T-helper 1 cell treated with Interleukin-12 subunit alpha and Interleukin-12 subunit beta and Interleukin-4 antibody, amounts not matched to agents 30 ng/mL and 1 ng/mL, for 36 hours (primary cell): ENCODE results near the gene GABARAP. TPM values are rescaled to one million over a fixed set of nuclear protein-coding genes. Genes with fewer than 3 reads are reported as not detected.

Source experiments
- intact Hi-C: fragments of 100-400 bp; cut with micrococcal nuclease; formaldehyde crosslinking; loops from one replicate; pipeline ENCODE4 v1.15.1; 2024
- total RNA-seq: library from RNA; stranded (reverse); gene quantifications from 2 replicates; pipeline ENCODE4 v1.2.3, GENCODE V29; 2022

GABARAP gene
- total RNA-seq, 1 donor from 2014 or later = 288 TPM

DNA sequence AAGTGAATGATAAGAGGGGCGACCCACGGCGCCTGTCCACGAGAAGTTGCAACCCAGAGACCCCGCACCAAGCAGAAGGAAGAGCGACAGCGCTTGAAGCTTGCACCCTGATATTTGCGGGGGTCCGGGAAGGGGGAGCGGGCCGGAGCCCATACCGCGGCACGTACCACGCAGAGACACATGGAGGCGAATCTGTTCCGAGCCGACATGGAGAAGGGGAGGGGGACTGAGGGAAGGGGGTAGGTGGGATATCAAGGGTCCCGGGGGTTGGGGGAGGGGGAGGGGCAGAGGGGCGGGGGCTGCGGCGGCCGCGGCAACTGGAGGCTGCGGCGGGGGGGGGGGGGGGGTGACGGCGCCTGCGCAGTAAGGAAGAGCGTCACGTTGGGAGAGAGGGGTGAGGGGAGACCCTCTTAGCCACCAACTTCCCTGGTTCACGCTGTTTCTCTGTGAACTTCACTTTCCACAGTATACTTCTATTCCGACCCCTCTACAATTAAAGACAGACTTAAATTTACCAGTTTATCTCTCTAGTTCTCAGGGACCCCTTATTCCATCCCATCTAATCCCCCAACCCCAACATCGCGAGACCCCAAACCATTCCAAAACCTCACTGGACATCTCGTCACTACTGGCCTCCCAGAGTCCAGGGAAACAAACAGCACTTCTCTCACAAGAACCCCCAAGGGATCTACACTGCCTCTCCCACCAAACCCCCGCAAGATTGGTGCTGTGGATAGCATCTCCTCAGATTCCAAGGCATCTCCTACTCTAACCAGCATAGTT is 30.6 kb downstream of the GABARAP start:
- intact Hi-C loops = no loop called here

GRCh38 chr17:7208754-7209460 is 33.3 kb downstream of the GABARAP start:
- intact Hi-C loops = loop anchor here (5.0 kb wide), 1 partner anchor 633 kb away; no protein-coding TSS in a partner anchor

DNA sequence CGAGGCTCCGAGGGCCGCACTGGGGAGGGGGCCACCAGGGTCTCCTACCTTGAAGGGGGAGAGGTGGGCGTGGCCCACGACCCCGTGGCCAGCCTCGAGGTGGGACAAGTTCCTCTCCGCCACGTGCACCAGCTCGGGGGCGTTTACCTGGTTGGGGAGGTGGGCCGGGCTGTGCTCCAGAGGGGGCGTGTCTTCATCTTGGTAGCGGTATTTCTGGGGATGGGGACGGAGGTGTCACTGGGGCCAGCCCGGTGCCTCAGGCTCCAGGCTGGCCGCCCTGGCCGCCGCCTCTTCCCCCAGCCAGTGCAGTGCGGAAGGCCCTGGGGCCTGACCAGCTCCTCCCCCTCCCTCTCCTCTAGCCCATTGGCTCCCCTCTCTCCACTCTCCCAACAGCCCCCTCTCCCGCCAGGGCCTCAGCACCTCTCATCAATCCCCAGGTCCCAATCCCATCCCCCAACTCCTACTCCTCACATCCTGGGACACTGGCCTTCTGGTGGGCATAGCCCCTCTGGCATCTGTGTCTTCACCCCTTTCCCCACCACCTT is 34.1 kb downstream of the GABARAP start:
- intact Hi-C loops = loop anchor here (5.0 kb wide), 1 partner anchor 634 kb away; no protein-coding TSS in a partner anchor

DNA sequence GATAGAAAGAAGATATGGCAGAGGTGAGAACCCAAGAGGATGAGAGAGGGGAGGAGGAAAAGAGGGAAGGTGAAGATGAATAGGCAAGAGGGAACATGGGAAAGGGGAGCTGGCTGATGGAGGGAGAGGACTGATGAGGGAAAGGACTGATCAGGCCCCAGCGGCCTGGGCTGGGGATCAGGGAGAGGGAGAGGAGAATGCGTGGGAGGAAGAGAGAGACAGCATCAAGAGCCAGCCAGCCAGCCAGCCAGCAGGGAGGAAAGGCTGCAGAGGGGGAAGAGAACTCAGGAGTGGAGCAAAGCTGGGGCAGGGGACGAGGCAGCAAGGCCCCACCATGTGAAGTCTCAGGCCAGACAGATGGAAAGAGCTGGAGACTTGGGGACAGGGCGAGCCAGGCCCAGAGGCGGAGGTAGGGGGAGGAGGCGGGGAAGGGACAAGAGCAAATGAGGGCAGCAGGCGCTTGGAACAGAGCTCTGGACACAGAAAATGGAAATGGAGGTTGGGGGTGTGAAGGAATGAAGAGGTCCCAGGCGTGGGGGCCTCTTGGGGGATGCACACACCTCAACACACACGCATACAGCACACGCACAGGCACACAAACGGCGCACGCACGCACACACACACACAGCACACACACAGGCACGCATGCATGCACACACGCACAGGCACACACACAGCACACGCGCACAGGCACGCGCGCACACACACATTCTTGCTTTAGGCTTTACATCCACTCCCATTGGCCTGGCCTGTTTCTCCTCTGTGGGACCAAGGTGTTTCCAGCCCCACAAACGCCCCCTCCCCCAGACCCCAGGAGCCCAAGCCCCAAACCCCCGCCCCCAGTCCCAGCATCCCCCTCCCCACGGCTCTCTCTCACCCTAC is 34.9 kb downstream of the GABARAP start:
- intact Hi-C loops = loop anchor here (5.0 kb wide), 1 partner anchor 635 kb away; no protein-coding TSS in a partner anchor

DNA sequence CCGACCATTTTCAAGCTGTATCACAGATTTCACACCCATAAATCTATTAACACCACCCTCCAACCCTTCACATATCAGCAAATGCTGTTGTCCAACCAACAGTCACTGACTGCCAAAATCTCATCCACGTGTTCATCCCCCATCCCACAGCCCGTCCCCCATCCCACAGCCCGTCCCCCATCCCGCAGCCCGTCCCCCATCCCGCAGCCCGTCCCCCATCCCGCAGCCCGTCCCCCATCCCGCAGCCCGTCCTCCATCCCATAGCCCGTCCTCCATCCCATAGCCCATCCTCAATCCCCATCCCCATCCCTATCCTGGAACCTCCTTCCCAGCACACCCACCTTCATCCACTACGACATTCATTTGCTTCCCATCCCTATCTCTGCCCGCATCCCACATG is 36.7 kb downstream of the GABARAP start:
- intact Hi-C loops = loop anchor here (1.0 to 5.0 kb wide), 9 partner anchors 9 to 637 kb away; partner anchors contain the start of genes ACADVL, DLG4, ELP5 and PHF23

DNA sequence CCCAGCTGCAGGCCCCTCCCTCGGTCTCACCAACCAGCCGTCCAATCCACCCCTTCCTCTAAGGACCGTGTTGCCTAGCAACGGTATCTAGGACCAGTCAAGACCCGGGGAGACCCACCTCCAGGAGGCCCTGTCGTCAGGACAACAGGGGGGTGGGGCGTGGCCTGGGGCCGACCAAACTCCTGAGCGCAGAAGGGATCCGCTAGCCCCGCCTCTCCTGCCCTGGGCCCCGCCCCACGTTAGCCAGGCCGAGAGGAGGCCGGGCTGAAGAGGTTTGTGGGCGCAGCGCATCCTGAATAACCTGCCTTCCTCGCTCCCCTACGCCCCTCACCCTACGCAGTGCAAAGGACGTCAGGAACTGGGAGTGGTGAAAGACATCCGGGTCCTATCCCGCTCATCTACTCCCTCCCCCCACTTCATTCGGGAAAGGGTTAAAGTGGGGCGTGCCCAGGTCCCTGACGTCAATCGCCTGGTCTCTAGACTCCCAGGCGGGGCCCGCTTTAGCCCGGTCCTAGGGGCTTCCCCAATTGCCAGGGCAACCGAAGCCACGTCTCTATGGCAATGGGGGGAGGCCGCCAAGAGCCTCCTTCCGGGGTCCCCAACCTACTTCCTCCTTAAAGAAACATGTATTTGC is 37.3 kb downstream of the GABARAP start:
- intact Hi-C loops = loop anchor here (1.0 to 5.0 kb wide), 9 partner anchors 9 to 637 kb away; partner anchors contain the start of genes ACADVL, DLG4, ELP5 and PHF23

- intact Hi-C loops = loop anchor here (2.0 kb wide), 3 partner anchors 14 to 170 kb away; partner anchors contain the start of genes ACADVL and DLG4
Observed at GRCh38 chr17:7204336-7204735, 37.9 kb downstream of the GABARAP start.

DNA sequence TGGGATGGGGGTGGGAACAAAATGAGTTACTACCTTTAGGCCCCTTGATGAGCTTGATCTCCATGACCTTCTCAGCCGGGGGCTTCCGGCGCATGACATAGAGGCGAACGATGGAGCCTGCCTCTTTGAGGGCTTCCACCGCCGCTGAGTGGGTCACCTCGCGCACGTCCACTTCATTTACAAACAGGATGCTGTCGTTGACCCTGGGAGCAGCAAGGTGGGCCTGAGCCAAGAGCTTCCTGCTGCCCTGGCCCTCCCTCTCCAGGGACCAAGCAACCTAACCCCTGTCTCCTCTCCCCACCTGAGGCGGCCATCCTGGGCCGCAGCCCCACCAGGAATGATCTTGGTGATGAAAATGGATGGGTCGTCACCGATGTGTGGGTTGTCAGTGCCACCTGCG is 38.9 kb downstream of the GABARAP start:
- intact Hi-C loops = no loop called here

DNA sequence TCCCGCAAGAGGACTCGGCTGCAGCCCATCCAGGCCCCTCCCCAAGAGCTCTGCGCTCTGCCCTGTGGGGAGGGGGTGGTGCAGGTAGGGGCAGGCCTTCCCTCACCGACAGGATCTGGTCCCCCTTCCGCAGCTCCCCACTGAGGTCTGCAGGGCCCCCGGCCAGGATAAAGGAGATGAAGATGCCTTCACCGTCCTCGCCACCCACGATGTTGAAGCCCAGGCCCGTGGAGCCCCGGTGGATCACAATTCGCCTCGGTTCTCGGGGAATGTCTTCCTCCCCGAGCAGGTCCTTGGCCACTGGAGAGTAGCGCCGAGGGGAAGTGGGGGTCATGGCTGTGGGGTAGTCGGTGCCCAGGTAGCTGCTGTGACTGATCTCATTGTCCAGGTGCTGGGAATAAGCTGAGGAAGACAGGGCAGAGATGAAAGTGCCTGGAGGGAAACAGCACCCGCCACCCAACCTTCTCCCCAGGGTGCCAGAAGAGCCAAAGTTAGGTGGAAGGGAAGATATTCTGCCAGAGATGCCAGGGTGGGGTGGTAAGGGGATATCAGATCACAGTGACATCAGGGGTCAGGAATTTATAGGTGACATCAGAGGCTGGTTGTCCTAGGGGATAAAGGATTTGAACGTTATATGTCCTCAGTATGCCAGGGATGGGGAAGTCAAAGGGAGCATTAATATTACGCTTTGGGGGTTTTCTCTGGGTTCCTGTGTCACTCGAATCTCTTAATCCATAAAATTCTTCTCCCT is 45.4 kb downstream of the GABARAP start:
- intact Hi-C loops = no loop called here

DNA sequence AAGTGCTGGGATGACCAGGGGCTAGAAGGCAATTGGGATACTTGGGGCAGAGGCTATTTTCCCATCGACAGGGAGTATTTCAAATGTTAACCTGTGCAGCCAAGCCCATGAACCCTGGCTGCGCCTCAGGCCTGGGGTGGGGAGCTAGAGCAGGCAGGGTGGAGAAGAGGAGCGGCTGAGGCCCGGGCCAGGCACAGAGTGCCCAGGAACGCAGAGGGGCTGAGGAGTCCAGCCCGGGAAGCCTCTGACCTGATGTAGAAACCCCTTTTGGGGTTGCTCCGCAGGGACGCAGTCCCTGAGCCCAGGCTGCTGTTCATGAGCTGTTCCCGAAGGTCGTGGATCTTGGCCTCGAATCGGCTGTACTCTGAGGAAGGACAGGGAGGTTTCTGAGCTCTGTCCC is 46.3 kb downstream of the GABARAP start:
- intact Hi-C loops = no loop called here

GRCh38 chr17:7192271-7192937 is 49.8 kb downstream of the GABARAP start:
- intact Hi-C loops = no loop called here

DNA sequence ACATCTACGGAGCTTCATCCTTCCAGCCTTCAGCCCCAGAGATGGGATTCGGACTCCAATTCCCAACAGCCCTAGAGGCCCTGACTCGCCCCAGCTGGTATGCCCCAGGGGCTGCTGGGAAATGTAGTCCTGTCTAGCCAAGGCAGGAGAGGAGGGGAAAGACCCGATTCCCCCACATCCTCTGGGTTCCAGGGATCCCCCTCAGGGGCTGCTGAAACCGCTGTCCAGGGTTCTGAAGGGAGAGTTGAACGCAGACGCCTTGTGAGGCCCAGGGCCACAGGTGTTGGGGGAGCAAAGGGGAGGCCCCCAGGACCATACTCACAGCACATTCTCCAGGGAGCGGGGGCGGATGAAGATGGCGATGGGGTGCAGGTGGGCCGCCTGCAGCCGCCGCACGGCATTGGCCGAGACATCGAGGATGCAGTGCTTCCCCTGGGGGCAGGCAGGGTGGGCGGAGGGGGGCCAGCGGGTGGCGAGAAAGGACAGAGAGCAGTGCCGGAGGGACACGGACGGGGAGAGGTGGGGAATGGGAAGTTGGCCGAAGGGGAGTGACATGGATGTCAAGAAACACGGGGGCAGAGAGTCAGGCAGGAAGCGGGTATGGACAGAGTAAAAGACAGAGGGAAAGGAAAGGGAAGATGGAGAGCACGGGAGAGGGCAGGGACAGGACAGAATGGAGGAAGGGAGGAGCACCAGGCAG is 50.5 kb downstream of the GABARAP start:
- intact Hi-C loops = no loop called here

- intact Hi-C loops = no loop called here
Observed at GRCh38 chr17:7191069-7191468, 51.2 kb downstream of the GABARAP start.

DNA sequence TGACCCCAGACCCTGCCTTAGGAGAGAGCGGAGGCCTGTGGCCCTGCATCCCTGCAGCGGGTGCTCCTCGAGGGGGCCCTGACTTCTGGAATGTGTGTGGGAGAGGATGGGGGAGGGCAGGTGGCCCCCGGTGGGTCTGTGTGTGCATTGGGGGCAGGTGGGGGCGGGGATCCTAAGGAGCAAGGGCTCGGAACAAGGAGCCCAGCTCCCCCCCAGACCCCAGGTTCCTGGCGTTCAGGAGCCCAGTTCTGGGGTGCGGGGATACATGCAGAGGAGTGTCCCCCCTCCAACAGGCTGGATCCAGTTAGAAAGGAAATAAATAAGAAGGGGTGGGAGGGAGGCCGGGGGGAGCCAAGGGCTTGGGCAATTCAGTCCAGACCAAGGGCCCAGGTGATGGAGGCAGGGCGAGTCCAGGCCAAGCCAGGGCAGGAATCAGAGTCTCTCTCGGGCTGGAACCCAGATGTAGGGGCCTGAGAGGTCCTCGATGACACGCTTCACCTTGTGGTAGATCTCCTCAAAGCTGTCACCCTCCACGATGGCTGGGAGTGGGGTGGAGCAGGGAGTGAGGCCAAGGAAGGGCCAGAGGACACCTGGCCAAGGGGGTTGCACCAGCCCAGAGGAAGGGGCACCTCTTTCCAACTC is 51.9 kb downstream of the GABARAP start:
- intact Hi-C loops = no loop called here
